Stimulated activated CD4-positive, alpha-beta T cell treated with anti-CD3 and anti-CD28 coated beads, Interleukin-12 subunit alpha, Interleukin-12 subunit beta, amount 100 ng/mL, for 48 hours (primary cell): ENCODE data around the gene SGCA.

Source experiments
- DNase-seq, 3 donors: peaks; one replicate each; pipeline ENCODE4 v3.0.0-alpha.2; 2020; ENCODE audit warnings: low read depth in 2 of 3, low spot score in 1 of 3

Gene SGCA

GRCh38 chr17:50165867-50166517 lies at the start of gene SGCA:
Gene SGCA (plus strand): TSS chr17:50166005. CDS start chr17:50166041, 36 bp downstream.
- no peak for DNase-seq

- peak; percentile 33 to 53 (median 42) for DNase-seq
These were observed 48.4 kb upstream of the SGCA start for GRCh38 chr17:50117202-50118051.

- no peak for DNase-seq
These were observed 47.6 kb upstream of the SGCA start for GRCh38 chr17:50118076-50118827.

- DNase-seq, result no peak
These were observed 47.0 kb upstream of the SGCA start for GRCh38 chr17:50118828-50119218.

- no peak for DNase-seq
These were observed 45.1 kb upstream of the SGCA start for GRCh38 chr17:50120475-50121253.

- no peak for DNase-seq
These were observed 42.9 kb upstream of the SGCA start for GRCh38 chr17:50122945-50123344.

- no peak for DNase-seq
These were observed 42.0 kb upstream of the SGCA start for GRCh38 chr17:50123649-50124349.

GRCh38 chr17:50125420-50125997 lies 40.3 kb upstream of the SGCA start:
- no peak for DNase-seq

- DNase-seq, result no peak
These were observed 38.0 kb upstream of the SGCA start for GRCh38 chr17:50127697-50128361.

GRCh38 chr17:50128441-50129352 lies 37.1 kb upstream of the SGCA start:
- no peak for DNase-seq

- no peak for DNase-seq
These were observed 36.5 kb upstream of the SGCA start for GRCh38 chr17:50129353-50129727.

GRCh38 chr17:50129728-50130558 lies 35.9 kb upstream of the SGCA start, which contains the start of gene SAMD14:
Gene SAMD14 (minus strand): TSS chr17:50130160. CDS start chr17:50124959, 5,201 bp downstream.
- no peak for DNase-seq

- DNase-seq, result no peak
These were observed 35.1 kb upstream of the SGCA start for GRCh38 chr17:50130559-50131305.

GRCh38 chr17:50132104-50132794 lies 33.6 kb upstream of the SGCA start:
- DNase-seq, result no peak

GRCh38 chr17:50133028-50133768 lies 32.6 kb upstream of the SGCA start:
- DNase-seq, result no peak

- no peak for DNase-seq
These were observed 32.1 kb upstream of the SGCA start for GRCh38 chr17:50133769-50134099.
